NCI-H2107 (cell line): ENCODE results near the gene DUSP1.

Experiments
- DNase-seq: peaks from one replicate; lab custom pipeline; 2025; lab: John Stamatoyannopoulos, UW

Gene DUSP1

GRCh38 chr5:172762214-172763119, 8.5 kb downstream of the DUSP1 start:
- no peak for DNase-seq

- no peak for DNase-seq
Observed at GRCh38 chr5:172760959-172761358, 10.0 kb downstream of the DUSP1 start.

DNA sequence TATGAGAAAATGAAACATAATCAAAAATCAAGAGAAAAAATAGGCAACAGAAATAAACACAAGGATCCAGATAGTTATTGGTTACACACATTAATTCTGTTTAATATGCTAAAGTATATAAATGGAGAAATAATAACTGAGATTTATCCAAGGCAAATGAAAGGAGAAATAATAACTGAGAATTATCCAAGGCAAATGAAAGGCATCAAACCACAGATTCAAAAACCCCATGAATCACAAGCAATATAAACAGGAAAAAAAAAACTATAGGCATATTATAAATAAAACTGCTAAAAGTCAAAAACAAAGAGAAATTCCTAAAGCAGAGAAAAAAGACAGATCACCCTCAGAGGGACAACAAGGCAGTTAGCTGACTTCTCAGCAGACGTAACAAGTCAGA, 10.9 kb downstream of the DUSP1 start:
- no peak for DNase-seq

DNA sequence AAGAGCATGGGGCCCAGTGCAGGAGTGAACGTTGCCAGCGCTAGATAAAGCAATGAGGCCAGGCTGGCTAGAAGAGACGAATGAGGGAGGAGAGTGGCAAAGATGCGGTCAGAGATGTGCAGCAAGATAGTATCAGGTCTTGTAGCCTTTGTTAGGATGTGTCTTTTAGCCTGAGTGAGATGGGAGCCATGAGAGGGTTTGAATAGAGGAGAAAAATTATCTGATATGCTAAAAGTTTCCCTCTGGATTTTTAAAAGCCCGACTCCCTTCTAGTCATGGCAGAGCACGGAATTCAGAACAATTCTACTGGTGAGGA, 12.2 kb downstream of the DUSP1 start:
- DNase-seq: no peak

DNA sequence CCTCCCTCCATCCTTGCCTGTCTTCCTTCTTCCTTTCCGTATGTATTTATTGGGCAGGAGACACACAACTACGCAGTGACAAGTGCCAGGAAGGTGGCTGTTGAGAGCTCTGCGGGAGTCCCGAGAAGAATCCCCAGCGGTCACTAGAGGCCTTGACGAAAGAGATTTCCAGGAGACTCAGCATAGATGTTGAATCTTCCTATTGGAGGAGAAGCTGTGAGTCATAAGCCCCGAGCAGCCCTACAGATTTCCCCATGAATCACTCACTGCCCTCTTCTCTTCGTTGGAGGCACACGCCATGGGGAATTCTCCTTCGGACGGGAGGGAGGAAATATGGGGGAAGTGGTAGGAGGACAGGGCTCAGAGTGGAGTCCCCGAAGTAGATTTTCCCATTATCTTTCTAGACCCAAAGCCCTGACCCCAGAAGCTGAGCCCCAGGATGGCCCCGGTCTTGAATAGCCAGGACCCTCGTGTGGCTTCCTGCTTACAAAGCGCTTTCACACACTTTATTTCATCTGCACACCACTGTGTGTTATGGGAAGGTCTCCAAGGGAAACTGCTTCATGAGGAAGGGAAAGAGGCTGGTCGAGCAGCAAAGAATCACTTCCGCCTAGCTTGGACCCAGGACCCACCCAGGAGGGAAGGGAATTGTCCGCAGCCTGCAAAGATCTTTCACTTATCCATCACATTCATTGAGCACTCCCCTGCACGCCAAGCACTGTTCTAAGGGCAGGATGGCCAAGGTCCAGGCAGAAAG, 12.7 kb downstream of the DUSP1 start:
- DNase-seq: no peak

DNA sequence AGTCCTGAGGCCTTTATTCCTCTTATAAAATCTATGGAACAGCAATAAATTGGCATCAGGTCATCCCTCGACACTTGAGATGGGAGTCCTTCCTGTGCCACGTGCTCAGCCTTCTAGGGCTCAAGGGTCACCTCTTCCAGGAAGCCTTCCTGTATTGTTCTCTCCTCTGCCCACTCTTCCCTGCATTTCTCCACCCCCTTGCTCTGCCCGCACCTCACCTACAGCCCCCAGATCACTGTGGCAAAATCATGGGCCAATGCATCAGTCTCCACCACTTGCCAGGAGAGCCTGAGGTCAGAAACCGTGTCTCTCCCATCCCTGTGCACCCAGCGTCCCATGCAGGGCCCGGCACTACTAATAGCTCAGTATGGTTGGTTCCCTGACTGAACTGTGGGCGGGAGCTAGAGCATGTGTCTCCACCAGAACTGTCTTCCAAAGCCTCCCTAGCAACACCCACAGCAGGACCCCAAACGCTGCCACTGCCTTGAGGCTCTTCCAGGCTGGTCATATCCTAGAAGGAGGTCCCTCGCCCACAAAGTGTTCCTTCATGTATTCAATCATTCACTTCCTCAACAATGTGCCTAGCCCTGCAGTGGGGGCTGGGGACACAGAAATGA, 13.5 kb downstream of the DUSP1 start:
- no peak for DNase-seq

GRCh38 chr5:172756764-172757393, 14.1 kb downstream of the DUSP1 start:
- no peak for DNase-seq

DNA sequence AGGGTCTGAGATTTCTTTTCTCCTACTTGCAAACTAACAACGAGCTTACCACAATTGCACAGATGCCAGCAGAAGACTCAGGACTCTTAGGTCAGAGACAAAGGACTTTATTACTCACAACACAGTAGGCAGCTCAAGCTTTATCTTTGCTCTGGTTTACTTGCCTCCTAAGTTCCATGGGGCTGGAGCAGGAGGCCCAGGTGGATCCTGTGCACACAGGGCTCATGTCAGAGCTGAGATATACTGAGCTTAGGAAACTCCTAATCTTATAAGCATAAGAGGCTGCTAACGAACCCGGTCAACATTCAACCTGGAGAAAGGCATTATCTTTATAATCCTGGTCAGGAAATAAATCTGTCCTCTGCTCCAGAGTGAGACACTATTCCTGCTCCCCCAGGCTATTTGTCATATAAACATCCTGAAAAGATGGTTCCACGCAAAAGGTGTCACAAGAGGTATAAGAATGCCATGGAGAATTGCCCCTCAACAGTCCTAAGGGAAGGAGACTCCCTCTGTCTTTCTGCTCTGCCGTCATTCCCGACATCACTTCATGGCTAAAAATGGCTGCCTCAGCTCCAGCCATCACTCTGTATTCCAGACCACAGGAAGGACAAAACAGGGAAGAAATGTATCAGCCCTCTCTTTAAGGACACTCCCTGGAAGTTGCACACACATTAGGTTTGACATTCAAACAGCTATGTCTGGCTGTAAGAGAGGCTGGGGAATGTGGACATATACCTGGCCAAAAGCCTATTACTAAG, 16.2 kb downstream of the DUSP1 start:
- no peak for DNase-seq

DNA sequence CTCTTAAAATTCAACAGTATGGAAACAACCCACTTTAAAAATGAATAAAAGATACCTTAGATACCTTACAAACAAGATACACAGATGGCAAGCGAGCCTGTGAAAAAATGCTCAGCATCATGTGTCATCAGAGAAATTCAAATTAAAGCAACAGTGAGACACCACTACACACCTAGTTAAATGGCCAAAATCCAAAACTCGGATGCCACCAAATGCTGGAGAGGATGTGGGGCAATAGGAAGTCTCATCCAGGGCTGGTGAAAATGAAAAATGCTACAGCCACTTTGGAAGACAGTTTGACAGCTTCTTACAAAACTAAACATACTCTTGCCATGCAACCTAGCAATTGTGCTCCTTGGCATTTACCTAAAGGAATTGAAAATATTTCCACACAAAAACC, 17.9 kb downstream of the DUSP1 start:
- no peak for DNase-seq

GRCh38 chr5:172751761-172752510, 19.1 kb downstream of the DUSP1 start:
- no peak for DNase-seq

GRCh38 chr5:172749881-172750633, 20.9 kb downstream of the DUSP1 start:
- DNase-seq: no peak

DNA sequence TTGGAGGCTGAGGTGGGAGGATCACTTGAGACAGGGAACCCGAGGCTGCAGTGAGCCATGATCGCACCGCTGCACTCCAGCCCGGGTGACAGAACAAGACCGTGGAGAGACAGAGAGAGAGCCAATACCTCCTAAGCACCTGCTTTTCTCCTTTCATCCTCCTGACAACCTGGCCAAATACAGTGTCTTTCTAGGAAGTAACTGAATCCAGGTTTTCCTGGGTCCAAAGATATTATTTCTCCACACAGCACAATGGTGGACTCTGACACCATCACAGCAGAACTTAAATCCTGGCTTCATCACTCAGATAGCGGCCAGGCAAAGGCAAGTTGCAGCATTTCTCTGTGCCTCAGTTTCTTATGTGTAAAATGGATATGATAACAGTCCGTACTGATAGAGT, 21.9 kb downstream of the DUSP1 start:
- DNase-seq: no peak

- DNase-seq: no peak
Observed at GRCh38 chr5:172748341-172748843, 22.6 kb downstream of the DUSP1 start.

DNA sequence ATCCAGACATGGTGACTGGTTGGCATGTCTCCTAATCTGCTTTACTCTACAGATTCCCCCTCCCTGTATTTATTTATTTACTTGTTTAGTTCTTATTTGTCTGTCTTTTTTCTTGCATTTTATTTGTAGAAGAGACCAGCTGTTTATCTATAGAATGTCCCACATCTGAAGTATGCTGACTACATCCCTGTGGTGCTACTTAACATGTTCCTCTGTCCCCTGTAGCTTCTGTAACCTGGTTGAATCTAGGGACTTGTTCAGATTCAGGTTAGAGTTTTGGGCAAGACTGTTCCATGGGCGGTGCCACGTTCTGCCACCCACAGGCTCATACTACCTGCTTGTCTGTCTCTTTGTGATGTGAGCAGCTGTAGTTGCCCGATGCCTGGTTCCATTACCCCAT, 23.5 kb downstream of the DUSP1 start:
- DNase-seq: no peak

GRCh38 chr5:172746725-172747124, 24.3 kb downstream of the DUSP1 start:
- DNase-seq: no peak

DNA sequence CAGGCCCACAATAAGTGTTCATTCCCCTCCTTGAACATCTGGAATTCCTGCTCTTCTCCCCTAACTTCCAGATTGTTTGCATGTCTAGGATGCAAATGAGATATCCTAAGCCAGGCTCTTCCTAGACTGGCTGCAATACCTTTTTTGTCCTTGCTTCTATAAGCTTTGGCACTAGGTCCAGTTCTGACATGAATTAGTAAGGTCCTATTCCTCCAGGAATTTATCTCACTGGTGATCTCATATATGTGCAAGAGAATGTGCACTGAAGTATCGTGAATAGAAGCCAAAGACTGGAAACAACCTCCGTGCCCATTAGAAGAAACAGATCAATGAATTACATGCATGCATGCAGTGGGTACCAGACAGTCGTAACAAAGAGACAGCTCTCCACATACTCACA, 25.2 kb downstream of the DUSP1 start:
- DNase-seq: no peak

DNA sequence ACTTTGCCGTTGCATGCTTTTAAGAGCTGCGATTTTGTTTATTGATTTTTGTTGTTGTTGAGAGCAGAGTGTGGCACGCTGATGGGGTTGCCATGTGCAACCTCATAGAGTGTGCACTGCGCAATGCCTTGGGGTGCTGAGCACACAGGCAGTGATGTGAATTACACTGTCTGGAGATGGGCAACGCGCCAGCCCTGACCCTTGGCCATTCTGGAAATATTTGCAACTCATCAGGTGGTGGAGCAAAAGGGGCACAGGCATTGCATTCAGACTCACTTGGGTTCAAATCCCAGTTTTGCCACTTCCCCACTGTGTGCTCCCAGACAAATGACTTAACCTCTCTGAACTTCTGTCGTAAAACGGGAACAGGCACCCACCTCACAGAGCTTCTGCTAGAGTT, 25.6 kb downstream of the DUSP1 start:
- DNase-seq: no peak

DNA sequence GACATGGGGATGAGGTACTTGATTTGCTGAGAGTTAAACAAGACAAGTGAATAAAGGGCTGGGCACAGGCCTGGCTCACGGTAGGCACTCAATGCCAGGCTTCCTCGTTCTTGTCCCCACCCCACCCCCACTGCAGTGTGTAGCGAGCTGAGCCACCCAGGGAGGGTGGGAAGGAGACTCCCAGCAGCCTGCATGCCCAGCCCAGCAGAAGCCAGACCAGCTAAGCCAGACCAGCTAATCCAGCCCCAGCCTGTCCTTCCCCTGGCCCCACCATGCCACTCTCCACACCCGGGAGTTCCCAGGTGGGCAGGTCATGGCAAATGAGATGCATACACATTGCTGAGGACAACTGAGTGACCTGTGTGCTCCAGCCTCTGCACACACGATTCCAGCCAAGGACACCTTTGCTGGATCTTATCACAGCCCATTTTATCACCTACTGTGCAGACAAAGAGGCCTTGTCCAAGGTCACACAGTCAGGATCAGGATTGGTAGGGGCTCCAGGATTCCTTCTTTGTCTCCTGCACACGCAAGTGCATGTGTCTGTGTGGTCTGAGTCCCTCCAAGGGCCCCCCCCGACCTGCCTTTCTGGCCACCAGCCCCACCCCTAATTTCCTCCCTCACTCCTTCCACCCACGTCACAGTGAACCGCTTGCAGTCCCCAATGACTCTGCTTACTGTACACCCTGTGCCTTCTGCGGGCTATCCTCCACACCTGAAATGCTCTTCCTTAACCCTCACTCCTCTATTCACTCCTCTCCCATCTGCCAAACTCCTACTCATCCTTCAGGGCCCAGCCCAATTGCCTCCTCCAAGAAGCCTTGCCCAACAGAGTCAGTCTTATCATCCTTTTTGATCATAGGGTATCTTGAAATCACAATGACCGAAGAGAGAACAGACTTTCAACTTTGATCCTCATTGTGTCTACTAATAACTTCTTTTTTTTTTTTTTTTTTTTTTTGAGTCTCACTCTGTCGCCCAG, 26.6 kb downstream of the DUSP1 start:
- DNase-seq: no peak
